ENCODE measurements around the gene UBE3D.
A peak's percentile ranks its signal among the peaks of the same experiment; 100 is the strongest.
"Not testable (repeated sequence)": the region's sequence is repeated elsewhere in the genome, so short reads cannot be mapped to it uniquely, and the experiment has no call there.

Gene UBE3D

DNA sequence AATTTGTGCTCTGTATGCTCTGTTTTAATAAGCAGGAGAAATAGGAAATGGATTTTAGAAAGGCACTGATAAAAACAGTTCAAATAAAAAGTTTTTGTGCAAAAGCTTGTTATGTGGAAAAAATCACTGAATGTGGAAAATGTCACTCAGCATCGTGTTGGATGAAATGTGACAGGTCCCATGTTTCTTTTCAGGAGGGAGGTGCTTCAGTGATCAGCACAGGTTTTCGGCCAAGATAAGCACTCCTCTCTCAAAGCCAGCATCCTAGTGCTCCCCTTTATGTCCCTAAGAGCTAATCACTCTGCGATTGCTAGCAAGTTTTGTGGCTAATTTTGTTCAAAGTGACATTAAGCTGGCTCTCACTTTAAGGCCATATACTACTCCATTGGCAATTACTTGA lies 12.0 kb downstream of the UBE3D start:
- no peak for DNase-seq

DNA sequence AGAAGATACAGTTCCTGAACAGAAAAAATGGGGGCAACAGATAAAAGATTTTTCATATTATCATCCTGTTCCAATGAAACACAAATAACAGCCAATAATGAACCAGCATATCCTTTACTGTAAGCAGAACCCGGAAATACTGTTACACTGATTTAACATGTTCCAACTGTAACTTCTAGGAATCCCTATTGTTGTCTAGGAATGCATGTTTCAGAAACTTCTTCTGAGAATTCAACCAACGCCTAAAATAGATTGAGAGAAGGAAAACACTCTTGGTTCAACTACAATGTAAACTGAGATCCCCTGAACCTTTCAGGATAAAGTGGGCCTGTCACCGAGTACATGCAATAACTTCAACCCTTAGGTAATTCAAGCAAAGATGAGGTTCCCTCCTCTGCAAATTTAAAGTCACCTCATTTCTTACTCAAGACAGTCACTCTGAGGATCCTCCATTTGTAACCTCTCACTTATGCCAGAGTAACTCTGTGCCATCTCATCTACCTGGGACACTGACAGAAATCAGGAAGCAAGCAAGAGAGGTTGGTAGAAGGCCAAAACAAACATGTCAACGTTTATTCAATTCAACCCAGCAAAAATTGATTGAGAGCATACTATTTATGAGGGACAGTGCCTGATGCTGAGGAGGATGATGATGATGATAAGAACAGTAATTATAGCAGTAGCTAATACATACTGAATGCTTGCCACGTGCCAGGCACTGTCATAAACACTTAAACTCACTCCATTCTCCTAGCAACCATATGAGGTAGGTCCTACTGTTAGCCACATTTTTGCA lies 14.1 kb downstream of the UBE3D start:
- no peak for DNase-seq

DNA sequence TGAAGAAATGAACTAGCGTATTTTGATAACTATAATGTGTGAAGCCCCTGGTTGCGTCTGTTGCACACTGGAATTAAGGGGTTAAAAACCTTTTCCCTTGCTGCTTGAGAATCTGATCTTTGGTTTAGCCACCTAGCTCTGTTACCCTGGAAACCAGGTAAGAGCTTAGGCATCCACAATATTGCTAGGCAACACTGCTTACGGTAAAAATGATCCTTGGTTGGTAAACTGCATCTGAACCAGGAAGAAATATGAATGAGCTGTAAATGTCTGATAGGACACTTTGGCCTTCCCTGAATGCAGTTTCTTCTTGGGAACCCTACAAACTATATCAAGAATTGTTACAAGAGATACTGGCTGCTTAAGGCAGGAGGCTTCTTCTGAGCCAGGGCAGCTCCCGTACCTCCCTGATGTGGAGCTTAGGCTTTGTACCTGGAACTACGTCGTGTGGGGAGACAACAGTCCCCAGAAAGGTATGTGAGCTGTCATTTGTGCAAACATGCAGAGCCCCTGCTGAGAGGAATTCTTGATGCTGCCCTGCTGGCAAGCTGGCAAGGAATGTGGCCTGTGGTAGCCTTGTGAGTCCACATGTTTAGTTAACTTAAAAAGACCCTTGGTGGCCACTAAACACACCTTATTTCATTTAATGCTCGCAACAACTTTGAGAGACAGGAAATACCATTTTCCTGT lies 18.4 kb downstream of the UBE3D start:
- DNase-seq: no peak

DNA sequence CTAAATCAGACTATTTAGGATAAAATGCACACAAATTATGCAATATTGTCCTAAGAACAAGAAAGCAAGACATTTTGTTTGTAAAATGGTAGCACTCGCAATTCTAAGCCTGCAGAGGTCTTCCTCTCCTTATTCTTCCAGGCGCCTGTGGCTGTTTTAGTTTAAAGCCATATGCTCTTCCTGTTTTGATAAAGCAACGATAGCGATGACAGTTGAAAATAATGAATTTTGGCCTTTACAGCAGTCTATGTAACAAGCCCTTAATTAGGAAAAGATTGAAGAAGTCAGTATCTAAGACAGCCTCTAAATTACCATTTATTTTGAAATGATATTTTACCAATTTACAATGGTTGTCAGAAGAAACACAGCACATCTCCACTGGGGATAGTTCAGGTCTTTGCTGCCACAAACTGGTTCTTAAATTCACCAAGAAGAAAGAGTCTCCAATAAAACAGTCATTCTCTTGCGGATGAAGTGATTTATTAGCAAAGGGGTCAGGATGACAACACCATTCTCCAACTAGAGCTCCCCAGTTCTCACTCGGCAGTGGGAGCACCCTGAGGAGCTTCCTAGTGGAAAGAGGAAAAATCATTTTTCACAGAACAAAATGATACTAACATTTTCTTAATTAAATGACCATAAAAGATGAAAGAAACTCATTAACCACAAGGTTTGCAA lies 21.4 kb downstream of the UBE3D start:
- DNase-seq: no peak

DNA sequence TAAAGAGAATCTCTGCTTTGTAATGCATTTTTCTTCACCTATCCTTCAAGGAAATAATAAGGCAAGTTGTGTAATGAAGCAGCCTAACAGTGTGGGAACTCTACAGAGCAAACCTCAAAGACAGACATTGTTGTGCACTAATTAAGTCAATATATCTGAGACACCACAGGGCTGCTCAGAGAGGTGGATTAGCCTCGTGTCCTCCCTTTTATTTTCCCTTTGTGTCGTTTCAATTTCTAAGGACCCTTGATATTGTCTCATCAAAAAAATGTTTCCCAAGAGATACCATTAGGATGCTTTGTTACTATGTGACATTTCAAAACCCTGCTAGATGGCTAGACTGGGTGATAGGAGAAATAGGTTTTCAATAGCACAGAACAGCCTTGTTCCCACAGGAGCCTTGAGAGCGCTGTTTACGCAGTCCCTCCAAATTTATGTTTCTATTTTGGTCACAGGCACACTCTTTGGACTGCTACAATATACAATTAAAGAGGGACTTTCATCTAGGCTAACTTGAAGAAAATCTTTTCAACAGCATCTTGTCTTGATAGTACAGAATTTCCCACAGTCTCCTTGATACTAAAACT lies 23.1 kb downstream of the UBE3D start:
- DNase-seq: no peak

DNA sequence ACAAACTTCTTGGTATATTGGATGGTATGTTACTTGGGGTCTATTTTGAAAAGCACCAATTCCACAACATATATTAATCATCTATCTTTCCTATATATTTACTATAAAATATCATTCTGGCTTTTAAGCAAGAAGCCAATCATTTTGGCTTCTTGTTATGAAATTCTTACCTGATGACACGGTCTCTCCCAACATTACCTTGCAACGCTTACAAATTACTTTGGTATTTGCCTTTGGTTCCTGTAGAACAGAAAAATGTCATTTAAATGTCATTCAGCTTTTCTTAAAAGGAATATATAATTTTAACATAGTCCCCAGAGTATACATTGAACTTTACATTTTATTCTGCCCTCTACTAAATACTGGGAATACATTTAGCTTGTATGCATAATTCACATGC lies 27.4 kb downstream of the UBE3D start:
- peak; percentile 4 for DNase-seq

DNA sequence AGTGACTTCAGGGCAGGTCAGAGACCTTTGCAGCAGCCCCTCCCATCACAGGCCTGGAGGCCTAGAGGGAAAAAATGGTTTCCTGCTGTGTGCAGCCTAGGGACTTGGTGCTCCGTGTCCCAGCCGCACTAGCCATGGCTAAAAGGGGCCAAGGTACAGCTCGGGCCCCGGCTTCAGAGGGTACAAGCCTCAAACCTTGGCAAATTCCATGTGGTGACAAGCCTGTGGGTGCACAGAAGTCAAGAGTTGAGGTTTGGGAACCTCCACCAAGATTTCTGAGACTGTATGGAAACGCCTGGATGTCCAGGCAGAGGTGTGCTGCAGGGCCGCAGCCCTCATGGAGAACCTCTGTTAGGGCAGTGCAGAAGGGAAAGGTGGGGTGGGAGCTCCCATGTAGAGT lies 34.0 kb downstream of the UBE3D start:
- DNase-seq: no peak

DNA sequence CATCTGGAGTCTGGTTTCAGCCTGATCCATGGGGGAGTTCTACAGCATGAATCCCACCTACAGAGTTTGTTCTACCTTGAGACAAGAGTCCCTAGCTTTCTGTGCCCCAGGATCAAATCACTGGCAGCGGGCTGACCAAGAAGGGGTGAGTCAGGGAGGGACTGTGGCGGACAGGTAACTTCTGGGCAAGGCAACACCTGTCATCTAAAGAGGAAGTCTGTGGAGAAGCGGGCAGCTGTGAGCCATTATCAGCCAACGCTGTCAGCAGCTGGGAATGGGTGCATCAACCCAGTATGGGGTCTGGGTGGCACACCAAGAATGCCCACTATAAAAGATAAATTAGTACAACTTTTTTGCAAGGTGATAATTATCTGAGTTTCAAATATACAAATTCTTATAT lies 45.9 kb downstream of the UBE3D start:
- no peak for DNase-seq

DNA sequence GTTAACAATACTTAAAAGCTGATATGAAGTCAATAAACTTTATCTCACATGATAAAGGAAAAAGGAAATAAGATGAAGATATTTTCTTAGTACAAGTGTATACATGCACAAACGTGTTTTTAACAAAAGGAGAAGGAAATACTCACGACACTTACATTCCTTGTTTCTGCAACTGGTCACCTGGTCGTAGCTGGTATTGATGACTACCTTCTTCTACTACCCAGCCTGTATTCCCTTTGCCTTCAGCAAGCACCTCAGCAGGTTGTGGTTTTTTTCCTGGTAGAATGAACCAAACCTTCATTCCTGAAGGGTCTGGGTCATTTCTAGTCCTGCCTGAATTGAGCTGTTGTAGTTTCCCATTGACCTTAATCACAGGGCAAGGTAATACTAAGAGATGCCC lies 54.5 kb downstream of the UBE3D start:
- DNase-seq: not testable (repeated sequence)

DNA sequence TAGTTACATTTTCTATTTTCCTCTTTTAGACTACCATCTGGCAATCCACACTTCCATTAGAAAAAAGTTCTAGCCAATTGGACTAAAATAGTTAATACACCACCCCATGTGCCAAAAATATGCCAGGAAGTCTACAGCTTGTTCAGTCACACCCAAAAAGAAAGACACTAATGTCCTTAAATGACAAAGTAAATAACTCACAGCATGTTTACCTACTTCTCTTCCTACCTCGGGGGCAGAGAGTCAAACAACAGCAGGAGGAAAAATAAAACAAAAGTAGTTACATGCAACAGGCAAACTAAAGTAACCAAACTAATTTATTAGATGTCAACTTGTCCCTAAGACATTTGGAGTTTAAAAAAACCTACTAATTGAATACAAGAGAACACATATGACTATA lies 57.0 kb downstream of the UBE3D start:
- DNase-seq: no peak

DNA sequence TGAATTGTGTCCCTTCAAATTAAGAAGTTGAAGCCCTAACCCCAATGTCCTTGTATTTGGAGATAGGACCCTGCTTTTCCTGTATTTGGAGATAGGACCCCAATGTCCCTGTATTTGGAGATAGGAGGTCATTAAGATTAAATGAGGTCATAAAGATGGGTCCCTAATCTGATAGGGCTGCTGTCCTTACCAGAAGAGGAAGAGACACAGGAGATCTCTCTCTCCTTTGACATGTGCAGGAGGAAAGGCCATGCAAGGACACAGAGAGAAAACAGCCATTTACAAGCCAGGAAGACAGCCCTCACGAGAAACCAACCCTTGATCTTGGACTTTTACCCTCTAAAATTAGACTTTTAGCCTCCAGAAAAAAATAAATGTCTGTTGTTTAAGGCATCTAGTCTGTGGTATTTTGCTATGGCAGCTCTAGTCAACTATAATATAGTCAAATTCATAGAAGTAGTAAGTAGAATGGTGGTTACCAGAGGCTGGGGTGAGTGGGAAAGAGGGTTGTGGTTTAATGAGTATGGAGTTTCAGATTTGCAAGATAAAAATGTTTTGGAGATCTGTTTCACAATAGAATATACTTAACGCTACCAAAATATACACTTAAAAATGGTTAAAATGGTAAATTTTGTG lies 59.3 kb downstream of the UBE3D start:
- no peak for DNase-seq

DNA sequence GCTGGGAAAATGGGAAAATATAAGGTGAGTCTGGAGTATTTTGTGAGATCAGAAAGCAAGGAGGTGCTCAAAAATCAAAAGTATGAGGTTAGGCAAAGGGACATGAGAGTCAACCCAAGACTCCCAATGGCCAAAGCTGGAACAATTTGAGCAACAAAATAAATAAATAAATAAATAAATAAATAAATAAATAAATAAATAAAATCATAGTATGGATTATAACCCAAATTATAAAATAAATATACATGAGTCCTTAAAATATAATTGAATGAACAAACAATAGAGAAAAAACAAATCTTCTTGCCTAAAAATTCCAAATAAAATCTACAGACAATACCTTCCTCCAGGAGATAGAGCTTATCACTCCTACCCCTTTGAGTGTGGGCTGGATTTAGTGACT lies 69.5 kb downstream of the UBE3D start:
- DNase-seq: no peak

DNA sequence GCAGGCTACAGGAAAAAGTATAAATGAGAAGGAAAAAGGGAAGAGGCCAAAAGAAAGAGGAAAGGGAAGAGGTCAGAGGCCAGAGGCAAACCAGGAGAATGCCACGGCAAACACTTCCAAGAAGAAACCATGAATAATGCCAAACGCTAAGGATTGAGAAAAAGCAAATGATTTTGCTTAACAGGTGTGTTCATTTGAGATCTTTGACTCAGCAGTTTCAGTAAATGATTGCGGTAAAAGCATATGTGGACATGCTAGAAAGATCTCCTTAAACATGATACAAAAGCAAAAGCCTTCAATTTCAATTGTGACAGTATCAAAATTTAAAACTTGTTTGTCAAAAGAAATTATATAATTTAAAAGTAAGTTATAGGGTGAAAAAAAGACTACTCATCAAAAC lies 70.6 kb downstream of the UBE3D start:
- no peak for DNase-seq

DNA sequence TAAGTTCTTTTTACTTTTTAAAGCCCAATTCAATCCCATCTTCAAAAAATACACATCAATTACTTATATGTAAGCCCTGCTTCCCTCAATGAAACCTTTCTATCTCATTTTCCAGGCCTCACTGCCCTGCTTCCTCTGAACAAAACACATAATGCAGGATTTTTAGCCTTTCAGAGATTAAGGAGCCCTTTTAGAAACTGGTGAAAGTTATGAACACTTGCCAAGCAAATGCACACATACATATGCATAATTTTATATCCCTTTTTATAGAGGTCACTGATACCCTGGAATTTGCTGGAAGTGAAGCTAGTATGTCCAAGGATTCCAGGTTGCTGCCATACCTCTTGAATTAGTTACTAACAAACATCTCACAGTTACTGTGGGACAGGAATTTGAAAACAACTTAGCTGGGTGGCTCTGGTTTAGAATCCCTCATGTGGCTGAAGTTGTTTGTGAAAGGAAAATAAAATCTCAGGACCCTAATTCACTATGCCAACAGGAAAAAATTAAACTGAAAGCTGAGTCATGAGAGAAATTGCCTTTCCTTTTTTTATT lies 75.8 kb downstream of the UBE3D start:
- no peak for DNase-seq

DNA sequence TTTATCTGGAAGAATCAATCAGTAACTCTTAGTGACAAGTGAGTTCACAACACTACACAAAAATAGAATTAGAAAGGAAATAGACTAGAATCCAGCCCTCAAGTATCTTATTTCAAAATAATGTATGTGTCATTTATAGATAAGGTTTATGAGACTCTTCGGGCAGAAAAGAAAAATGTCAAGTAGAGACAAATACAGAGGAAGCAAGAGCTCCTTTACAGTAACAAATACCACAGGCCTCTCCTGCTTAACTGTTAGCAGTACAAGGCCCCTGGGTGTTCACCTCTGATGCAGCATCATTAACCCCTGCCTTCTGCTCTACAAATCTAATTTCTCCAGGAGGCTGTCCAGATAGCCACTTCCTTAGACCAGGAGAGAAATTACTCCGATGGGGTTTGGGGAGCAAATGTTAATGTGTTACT lies 76.7 kb downstream of the UBE3D start:
- DNase-seq: peak; percentile 27

DNA sequence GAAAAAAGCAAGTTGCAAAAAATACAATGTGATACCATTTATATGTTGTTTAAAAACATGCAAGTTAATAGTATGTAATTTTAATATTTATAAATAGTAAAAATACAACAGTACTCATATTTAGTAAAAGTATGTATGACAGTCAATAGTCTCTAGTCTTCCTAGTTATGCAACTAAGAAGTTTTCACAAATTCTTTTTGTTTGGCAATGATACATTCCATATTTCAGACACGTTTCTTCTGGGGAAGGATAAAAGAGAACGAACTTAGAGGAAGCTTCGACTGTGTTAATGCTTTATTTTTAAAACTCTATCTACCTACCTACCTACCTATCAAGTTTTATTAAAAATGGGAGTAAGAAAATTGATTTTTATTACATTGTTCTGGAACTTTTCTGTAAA lies 77.7 kb downstream of the UBE3D start:
- DNase-seq: no peak

DNA sequence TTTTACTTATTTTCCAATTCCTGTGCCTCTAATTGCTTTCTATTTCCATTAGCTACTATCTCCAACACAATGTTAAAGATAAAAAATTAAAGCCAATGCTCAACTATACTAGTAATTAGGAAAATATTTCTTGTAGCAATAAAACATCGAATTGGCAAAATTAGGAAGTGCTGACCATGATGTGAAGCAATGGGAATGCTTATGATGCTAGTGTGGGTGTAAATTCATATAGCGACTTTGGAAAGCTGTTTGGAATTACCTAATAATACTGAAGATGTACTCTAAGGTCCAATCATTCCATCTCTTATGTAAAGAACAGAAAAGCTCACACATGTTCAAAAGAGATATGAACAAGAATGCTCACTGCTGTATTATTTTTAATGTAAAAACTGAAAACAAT lies 78.2 kb downstream of the UBE3D start:
- DNase-seq: no peak

DNA sequence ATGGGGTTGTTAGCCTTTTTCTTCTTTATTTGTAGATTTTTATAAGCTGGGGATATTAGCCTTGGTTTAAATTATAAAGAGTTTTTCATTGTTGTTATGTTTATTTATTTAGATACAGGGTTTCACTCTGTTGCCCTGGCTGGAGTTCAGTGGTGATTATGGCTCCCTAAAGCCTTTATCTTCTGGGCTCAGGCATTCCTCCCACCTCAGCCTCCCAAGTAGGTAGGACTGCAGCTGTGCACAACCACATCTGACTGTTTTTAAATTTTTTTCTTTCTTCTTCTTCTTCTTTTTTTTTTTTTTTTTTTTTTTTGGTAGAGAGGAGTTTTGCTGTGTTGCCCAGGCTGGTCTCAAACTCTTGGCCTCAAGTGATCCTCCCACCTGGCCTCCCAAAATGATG lies 80.9 kb downstream of the UBE3D start:
- no peak for DNase-seq

DNA sequence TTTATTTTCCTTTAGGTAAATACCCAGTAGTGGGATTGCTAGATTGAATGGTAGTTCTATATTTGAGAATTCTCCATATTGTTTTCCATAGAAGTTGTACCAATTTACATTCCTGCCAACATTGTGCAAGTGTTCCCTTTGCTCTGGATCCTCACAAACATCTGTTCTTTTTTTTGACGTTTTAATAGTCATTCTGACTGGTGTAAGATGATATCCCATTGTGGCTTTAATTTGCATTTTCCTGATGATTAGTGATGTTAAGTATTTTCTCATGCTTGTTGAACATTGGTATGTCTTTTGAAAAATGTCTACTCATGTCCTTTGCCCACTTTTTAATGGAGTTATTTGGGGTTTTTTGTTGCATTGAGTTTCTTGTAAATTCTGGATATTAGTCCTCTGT lies 85.6 kb downstream of the UBE3D start:
- peak; percentile 79 for DNase-seq

DNA sequence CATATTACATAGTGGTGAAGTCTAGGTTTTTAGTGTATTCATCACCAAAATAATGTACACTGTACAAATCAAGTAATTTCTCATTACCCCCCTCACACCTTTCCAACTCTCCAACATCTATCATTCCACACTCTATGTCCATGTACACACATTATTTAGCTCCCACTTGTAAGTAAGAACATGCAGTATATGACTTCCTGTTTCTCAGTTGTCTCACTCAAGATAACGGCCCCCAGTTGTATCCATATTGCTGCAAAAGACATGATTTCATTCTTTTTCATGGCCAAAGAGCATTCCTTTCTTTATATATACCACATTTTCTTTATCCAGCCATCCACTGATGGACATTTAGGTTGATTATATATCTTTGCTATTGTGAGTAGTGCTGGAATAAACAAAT lies 86.0 kb downstream of the UBE3D start:
- no peak for DNase-seq

DNA sequence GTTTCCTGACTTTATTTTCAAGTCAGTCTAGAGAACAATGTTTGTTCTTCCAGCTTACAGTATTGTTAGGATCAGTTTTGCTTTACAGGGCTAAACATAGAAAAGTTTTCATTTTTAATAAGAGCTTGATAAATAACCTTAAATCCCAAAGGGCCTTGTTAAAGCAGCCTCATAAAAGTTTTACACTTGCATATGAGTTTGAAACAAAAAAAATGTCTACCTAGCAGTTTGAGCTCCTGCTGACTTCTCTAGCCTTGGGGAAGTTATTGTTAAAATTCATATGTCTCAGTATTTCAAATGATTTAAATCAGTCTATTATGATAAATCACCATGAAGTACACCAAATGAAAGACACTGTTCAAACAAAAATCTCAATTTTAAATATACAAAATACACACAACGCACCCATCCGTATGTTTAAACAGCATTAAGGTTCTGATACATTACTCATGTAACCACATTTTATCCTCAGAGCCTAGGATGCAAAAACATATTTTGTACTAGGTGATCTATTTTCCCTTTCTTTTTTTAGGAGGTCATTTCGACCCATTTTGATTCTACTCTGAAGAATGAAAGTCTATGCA lies 87.2 kb downstream of the UBE3D start:
- no peak for DNase-seq

DNA sequence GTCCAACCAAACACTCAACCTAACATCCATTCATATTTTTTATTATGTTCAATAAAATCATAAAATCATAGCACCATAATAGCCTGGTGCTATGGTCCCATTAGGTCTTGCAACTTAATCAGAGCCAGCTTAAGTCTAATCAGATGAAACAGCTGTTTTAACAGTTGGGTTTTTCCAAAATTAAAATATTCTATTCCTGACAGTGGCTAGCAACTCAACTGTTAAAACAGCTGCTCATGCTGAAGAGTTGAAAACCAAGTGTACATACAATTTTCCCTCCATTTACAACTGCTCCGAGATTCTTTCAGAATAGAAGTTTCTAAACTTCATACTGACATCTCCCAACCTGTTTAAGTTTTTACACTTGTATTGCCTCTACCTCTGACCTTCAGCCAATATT lies 89.5 kb downstream of the UBE3D start:
- DNase-seq: no peak
